ENCODE measurements around the gene ZNHIT2. TPM values are rescaled to one million over a fixed set of nuclear protein-coding genes. Genes with fewer than 3 reads are reported as not detected.

Gene ZNHIT2
- total and polyA plus RNA-seq, 2 of the 13 experiments (the other 11 are each of a cell fraction or from before 2014, with no cell fraction given) = 1.1 to 6.5 TPM

- TF ChIP-seq, protein P1, sequence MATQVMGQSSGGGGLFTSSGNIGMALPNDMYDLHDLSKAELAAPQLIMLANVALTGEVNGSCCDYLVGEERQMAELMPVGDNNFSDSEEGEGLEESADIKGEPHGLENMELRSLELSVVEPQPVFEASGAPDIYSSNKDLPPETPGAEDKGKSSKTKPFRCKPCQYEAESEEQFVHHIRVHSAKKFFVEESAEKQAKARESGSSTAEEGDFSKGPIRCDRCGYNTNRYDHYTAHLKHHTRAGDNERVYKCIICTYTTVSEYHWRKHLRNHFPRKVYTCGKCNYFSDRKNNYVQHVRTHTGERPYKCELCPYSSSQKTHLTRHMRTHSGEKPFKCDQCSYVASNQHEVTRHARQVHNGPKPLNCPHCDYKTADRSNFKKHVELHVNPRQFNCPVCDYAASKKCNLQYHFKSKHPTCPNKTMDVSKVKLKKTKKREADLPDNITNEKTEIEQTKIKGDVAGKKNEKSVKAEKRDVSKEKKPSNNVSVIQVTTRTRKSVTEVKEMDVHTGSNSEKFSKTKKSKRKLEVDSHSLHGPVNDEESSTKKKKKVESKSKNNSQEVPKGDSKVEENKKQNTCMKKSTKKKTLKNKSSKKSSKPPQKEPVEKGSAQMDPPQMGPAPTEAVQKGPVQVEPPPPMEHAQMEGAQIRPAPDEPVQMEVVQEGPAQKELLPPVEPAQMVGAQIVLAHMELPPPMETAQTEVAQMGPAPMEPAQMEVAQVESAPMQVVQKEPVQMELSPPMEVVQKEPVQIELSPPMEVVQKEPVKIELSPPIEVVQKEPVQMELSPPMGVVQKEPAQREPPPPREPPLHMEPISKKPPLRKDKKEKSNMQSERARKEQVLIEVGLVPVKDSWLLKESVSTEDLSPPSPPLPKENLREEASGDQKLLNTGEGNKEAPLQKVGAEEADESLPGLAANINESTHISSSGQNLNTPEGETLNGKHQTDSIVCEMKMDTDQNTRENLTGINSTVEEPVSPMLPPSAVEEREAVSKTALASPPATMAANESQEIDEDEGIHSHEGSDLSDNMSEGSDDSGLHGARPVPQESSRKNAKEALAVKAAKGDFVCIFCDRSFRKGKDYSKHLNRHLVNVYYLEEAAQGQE (IDR thresholded peaks at IDR 0.05; ENCODE audit: borderline replicate concordance in 1 of 2, low read depth in 1 of 2, low read length in 2 of 2) = no peak
- no peak for TF ChIP-seq HINFP (CRISPR knock-in tag; IDR thresholded peaks at IDR 0.05; ENCODE audit: low read depth)
Observed at GRCh38 chr11:65141896-65142494, 24.5 kb upstream of the ZNHIT2 start (continued).

GRCh38 chr11:65136515-65137096, 19.1 kb upstream of the ZNHIT2 start:
- Histone ChIP-seq H3K27me3 (ENCODE audit: control insufficient read depth in 1 of 2, insufficient read depth in 2 of 2, low read length in 2 of 2) (no peaks in the 10 kb centered on the region; a peak in 1 of 5 replicates), H3K4me2 (ENCODE audit: low read depth, low read length) (no peak overlapping the region), H3K9ac (ENCODE audit: insufficient read depth, low read depth, low read length) (no peak overlapping the region), H3K79me2 (ENCODE audit: insufficient read depth, low read length) (peaks cover 24% of the 10 kb centered on the region), H4K20me1 (ENCODE audit: insufficient read depth, low read length) (peaks cover 13% of the 10 kb centered on the region), H3K27ac (ENCODE audit: extremely low read length, insufficient read depth, low read length) (no peak overlapping the region), H3K36me3 (replicated peaks in 1 of 2; ENCODE audit: control insufficient read depth in 1 of 2, insufficient read depth in 2 of 2, low read length in 2 of 2) (peaks cover 5 to 15% of the 10 kb centered on the region in 2 experiments; a peak in 4 of 5 replicates), H3K4me3 (replicated peaks in 1 of 3; ENCODE audit: insufficient read depth in 1 of 3, low read depth in 2 of 3, low read length in 3 of 3) (no peak overlapping the region), H3K4me1 (ENCODE audit: insufficient read depth, low read length) (peaks cover 38% of the 10 kb centered on the region), H3K9me3 (ENCODE audit: low read length) (no peaks in the 10 kb centered on the region), H2AFZ (ENCODE audit: low read length) (no peak overlapping the region)
- no peak for FAIRE-seq
- intact Hi-C loops (cut with micrococcal nuclease; ENCODE audit: unreplicated experiment) = no loop called here
- no peak for ATAC-seq
- CTCF ChIA-PET (ENCODE audit: low intra/inter-chr PET ratio, low total read pairs) = no interaction called here
- POLR2A ChIA-PET = interaction anchor here (1.1 to 5.1 kb wide), 5 partner anchors 11 to 44 kb away, joined by 5 to 105 read pairs (median 85); partner anchors contain the start of genes CAPN1, FAU, MRPL49 and SPDYC
- BruUV-seq (replicated peaks) = no TSS peak
- 94% methylated on average over 15 of the region's 15 CpGs for WGBS (ENCODE audit: low lambda C conversion rate)
- in situ Hi-C loops (cut with HindIII; ENCODE audit: extremely low pct_ligation_motif_present, low pct_unique_long_range_greater_than_20kb) = no loop called here
- DNase-seq (ENCODE audit: low spot score) = no peak
- TF ChIP-seq, protein P2, sequence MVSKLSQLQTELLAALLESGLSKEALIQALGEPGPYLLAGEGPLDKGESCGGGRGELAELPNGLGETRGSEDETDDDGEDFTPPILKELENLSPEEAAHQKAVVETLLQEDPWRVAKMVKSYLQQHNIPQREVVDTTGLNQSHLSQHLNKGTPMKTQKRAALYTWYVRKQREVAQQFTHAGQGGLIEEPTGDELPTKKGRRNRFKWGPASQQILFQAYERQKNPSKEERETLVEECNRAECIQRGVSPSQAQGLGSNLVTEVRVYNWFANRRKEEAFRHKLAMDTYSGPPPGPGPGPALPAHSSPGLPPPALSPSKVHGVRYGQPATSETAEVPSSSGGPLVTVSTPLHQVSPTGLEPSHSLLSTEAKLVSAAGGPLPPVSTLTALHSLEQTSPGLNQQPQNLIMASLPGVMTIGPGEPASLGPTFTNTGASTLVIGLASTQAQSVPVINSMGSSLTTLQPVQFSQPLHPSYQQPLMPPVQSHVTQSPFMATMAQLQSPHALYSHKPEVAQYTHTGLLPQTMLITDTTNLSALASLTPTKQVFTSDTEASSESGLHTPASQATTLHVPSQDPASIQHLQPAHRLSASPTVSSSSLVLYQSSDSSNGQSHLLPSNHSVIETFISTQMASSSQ (IDR thresholded peaks at IDR 0.05; ENCODE audit: low read depth) = no peak
- TF ChIP-seq, protein P2 (CRISPR knock-in tag; IDR thresholded peaks at IDR 0.05; ENCODE audit: borderline replicate concordance) = no peak
- TF ChIP-seq ZNF124 (CRISPR knock-in tag; IDR thresholded peaks at IDR 0.05) (no peak), ZNF136 (CRISPR knock-in tag; IDR thresholded peaks at IDR 0.05; ENCODE audit: low read depth) (no peak), FOXC1 (CRISPR knock-in tag; IDR thresholded peaks at IDR 0.05; ENCODE audit: borderline replicate concordance) (no peak), ZNF275 (CRISPR knock-in tag; IDR thresholded peaks at IDR 0.05; ENCODE audit: borderline replicate concordance) (no peak), ATF1 (CRISPR knock-in tag; IDR thresholded peaks at IDR 0.05) (no peak), WIZ (CRISPR knock-in tag; IDR thresholded peaks at IDR 0.05) (no peak)
